SK-N-MC (cell line): ENCODE measurements around the gene ACSL4.

Experiments
- FOXP2 ChIP-seq: optimal IDR thresholded peaks from 2 replicates; pipeline ENCODE3; 2011; ENCODE audit warnings: mild to moderate bottlenecking, moderate library complexity; ENCODE audit not compliant: insufficient read depth; ENCODE audit errors: extremely low read length, control extremely low read depth
- POLR2AphosphoS5 ChIP-seq: IDR thresholded peaks from 2 replicates; pipeline ENCODE4 v1.6.1; 2012; ENCODE audit warnings: mild to moderate bottlenecking, low read depth, low read length, borderline replicate concordance

- TF ChIP-seq FOXP2 (no peak), POLR2AphosphoS5 (no peak)
These were observed 37.4 kb downstream of the ACSL4 start for GRCh38 chrX:109695637-109696036.
